Ishikawa (cell line): Measurements from ENCODE around the gene DOCK3.

Source experiments
- CEBPB ChIP-seq: IDR thresholded peaks from 2 replicates; pipeline ENCODE4 v1.6.1; 2012
- EGR1 ChIP-seq: IDR thresholded peaks from 2 replicates; pipeline ENCODE4 v1.6.1; 2012
- EP300 ChIP-seq: IDR thresholded peaks from 2 replicates; pipeline ENCODE4 v1.6.1; 2012; ENCODE audit warnings: borderline replicate concordance
- MAX ChIP-seq: IDR thresholded peaks from 2 replicates; pipeline ENCODE4 v1.6.1; 2012
- NFIC ChIP-seq: IDR thresholded peaks from 2 replicates; pipeline ENCODE4 v1.6.1; 2012
- RAD21 ChIP-seq: IDR thresholded peaks from 2 replicates; pipeline ENCODE4 v1.6.1; 2012; ENCODE audit warnings: low read depth
- REST ChIP-seq: IDR thresholded peaks from 2 replicates; pipeline ENCODE4 v1.6.1; 2012; ENCODE audit warnings: low read depth, mild to moderate bottlenecking
- TAF1 ChIP-seq: IDR thresholded peaks from 2 replicates; pipeline ENCODE4 v1.6.1; 2012; ENCODE audit warnings: low read depth, mild to moderate bottlenecking
- TCF12 ChIP-seq: IDR thresholded peaks from 2 replicates; pipeline ENCODE4 v1.6.1; 2012; ENCODE audit warnings: low read depth
- USF1 ChIP-seq: IDR thresholded peaks from 2 replicates; pipeline ENCODE4 v1.6.1; 2012
- YY1 ChIP-seq: IDR thresholded peaks from 2 replicates; pipeline ENCODE4 v1.6.1; 2012; ENCODE audit warnings: low read depth
- ZBTB7A ChIP-seq: IDR thresholded peaks from 2 replicates; pipeline ENCODE4 v1.6.1; 2012; ENCODE audit warnings: low read depth

GRCh38 chr3:50983887-50984286, 309.2 kb downstream of the DOCK3 start:
- no peak for TF ChIP-seq ZBTB7A
- TF ChIP-seq REST, result no peak
- no peak for TF ChIP-seq NFIC
- no peak for TF ChIP-seq YY1
- TF ChIP-seq MAX, result no peak
- no peak for TF ChIP-seq USF1
- TF ChIP-seq CEBPB, result no peak
- TF ChIP-seq EP300, result no peak
- no peak for TF ChIP-seq EGR1
- TF ChIP-seq TAF1, result no peak
- TF ChIP-seq RAD21, result no peak
- TF ChIP-seq TCF12, result no peak
